Activated CD4-positive, alpha-beta T cell treated with anti-CD3 and anti-CD28 coated beads for 1 hour (primary cell): ENCODE measurements around the gene PPP6R3.
"Not testable (repeated sequence)": the region's sequence is repeated elsewhere in the genome, so short reads cannot be mapped to it uniquely, and the experiment has no call there.

Experiments used
- DNase-seq: peaks from one replicate; pipeline ENCODE4 v3.0.0-alpha.2; 2020

The PPP6R3 gene

GRCh38 chr11:68436985-68437926 lies 23.3 kb upstream of the PPP6R3 start:
- no peak for DNase-seq

GRCh38 chr11:68437927-68438657 lies 22.5 kb upstream of the PPP6R3 start:
- no peak for DNase-seq

- DNase-seq: no peak
Observed at GRCh38 chr11:68438658-68439259, 21.8 kb upstream of the PPP6R3 start.

- DNase-seq: no peak
Observed at GRCh38 chr11:68439355-68440065, 21.0 kb upstream of the PPP6R3 start.

GRCh38 chr11:68440224-68440623 lies 20.3 kb upstream of the PPP6R3 start:
- DNase-seq: no peak

- no peak for DNase-seq
Observed at GRCh38 chr11:68441466-68442230, 18.9 kb upstream of the PPP6R3 start.

GRCh38 chr11:68442433-68442832 lies 18.1 kb upstream of the PPP6R3 start:
- DNase-seq: no peak

- no peak for DNase-seq
Observed at GRCh38 chr11:68444566-68444965, 16.0 kb upstream of the PPP6R3 start.

GRCh38 chr11:68445531-68446035 lies 15.0 kb upstream of the PPP6R3 start:
- no peak for DNase-seq

- DNase-seq: no peak
Observed at GRCh38 chr11:68446046-68446725, 14.4 kb upstream of the PPP6R3 start.

- DNase-seq: peak; percentile 61
Observed at GRCh38 chr11:68447015-68447801, 13.3 kb upstream of the PPP6R3 start.

GRCh38 chr11:68447914-68448313 lies 12.6 kb upstream of the PPP6R3 start:
- DNase-seq: not testable (repeated sequence)

- DNase-seq: no peak
Observed at GRCh38 chr11:68448604-68449011, 11.9 kb upstream of the PPP6R3 start.

- DNase-seq: no peak
Observed at GRCh38 chr11:68449951-68450350, 10.6 kb upstream of the PPP6R3 start.

GRCh38 chr11:68450711-68451110 lies 9.8 kb upstream of the PPP6R3 start:
- DNase-seq: no peak

- no peak for DNase-seq
Observed at GRCh38 chr11:68454767-68455166, 5.8 kb upstream of the PPP6R3 start.

GRCh38 chr11:68455485-68455884 lies 5.1 kb upstream of the PPP6R3 start:
- no peak for DNase-seq

- DNase-seq: no peak
Observed at GRCh38 chr11:68457216-68457897, 3.2 kb upstream of the PPP6R3 start.

- DNase-seq: no peak
Observed at GRCh38 chr11:68457898-68458249, 2.7 kb upstream of the PPP6R3 start.

GRCh38 chr11:68458340-68458739 lies 2.2 kb upstream of the PPP6R3 start:
- not testable (repeated sequence) for DNase-seq
